Lower leg skin (tissue), 4 donors: ENCODE results near the gene JSRP1. TPM values are rescaled to one million over a fixed set of nuclear protein-coding genes. Genes with fewer than 3 reads are reported as not detected.

Experiments
- DNase-seq, 2 donors: peaks; one replicate each; pipeline ENCODE4 v3.0.0-alpha.2; 2019; ENCODE audit warnings: low spot score in 2 of 2
- H3K4me3 ChIP-seq: fragments of 200-600 bp; sonication (generic); 2 replicates; pipeline ENCODE4 v1.5.1; 2017; ENCODE audit warnings: mild to moderate bottlenecking, low read depth; ENCODE audit not compliant: poor library complexity, severe bottlenecking
- CTCF ChIP-seq, 3 donors: fragments of 450-650 bp; IDR thresholded peaks; one replicate each; pipeline ENCODE4 v1.5.1; 2016; ENCODE audit warnings: antibody characterized with exemption in 3 of 3, mild to moderate bottlenecking in 3 of 3, moderate library complexity in 2 of 3
- POLR2A ChIP-seq, 2 donors: fragments of 450-650 bp; IDR thresholded peaks; one replicate each; pipeline ENCODE4 v1.6.1; 2016 to 2017; ENCODE audit warnings: antibody characterized with exemption in 2 of 2, mild to moderate bottlenecking in 1 of 2, moderate library complexity in 1 of 2
- WGBS, 2 donors: methylation state at CpG; one replicate each; pipeline ENCODE4 v1.1.5; 2018; 5-methylcytosine and 5-hydroxymethylcytosine counted together
- intact Hi-C: fragments of 100-400 bp; cut with DNase I; formaldehyde crosslinking; loops from one replicate; pipeline ENCODE4 v1.15.0; 2023; ENCODE audit warnings: low total_unique reads
- total RNA-seq, 4 donors: library from RNA; depleted of rRNA; stranded (reverse); fragments of >200 nt; gene quantifications; one replicate each; pipeline ENCODE4 v1.1.0, GENCODE V29; 2016

JSRP1 gene
- total RNA-seq, 4 donors from 2014 or later = not detected

GRCh38 chr19:2240881-2241760, 15.1 kb downstream of the JSRP1 start:
- no peak for TF ChIP-seq POLR2A (IDR thresholded peaks at IDR 0.05)
- no peak for TF ChIP-seq CTCF (IDR thresholded peaks at IDR 0.05)
- intact Hi-C loops = no loop called here
- DNase-seq = no peak
- 52 to 57% methylated on average over 41 of the region's 41 CpGs for WGBS, 2 donors
- no peak overlapping the region for H3K4me3 ChIP-seq

- no peak for DNase-seq
- TF ChIP-seq CTCF (IDR thresholded peaks at IDR 0.05) (no peak), POLR2A (IDR thresholded peaks at IDR 0.05) (no peak)
- no peak overlapping the region for H3K4me3 ChIP-seq
- 55 to 56% methylated on average over 33 to 34 of the region's 34 CpGs for WGBS, 2 donors
- intact Hi-C loops = loop anchor here (5.0 kb wide), 1 partner anchor 32 kb away; no protein-coding TSS in a partner anchor
These were observed 16.1 kb downstream of the JSRP1 start for GRCh38 chr19:2239771-2240770.

GRCh38 chr19:2239173-2239572, 17.0 kb downstream of the JSRP1 start:
- intact Hi-C loops = loop anchor here (5.0 kb wide), 1 partner anchor 33 kb away; no protein-coding TSS in a partner anchor
- no peak for TF ChIP-seq CTCF (IDR thresholded peaks at IDR 0.05)
- DNase-seq = no peak
- 65 to 69% methylated on average over 10 of the region's 10 CpGs for WGBS, 2 donors
- no peak overlapping the region for H3K4me3 ChIP-seq

- TF ChIP-seq CTCF (IDR thresholded peaks at IDR 0.05) (no peak), POLR2A (IDR thresholded peaks at IDR 0.05) (no peak)
- DNase-seq = no peak
- H3K4me3 ChIP-seq = no peak overlapping the region
- WGBS, 2 donors = 72 to 77% methylated on average over 6 of the region's 6 CpGs
- intact Hi-C loops = loop anchor here (5.0 kb wide), 1 partner anchor 34 kb away; no protein-coding TSS in a partner anchor
These were observed 18.4 kb downstream of the JSRP1 start for GRCh38 chr19:2237869-2238153.

GRCh38 chr19:2237051-2237868, 19.0 kb downstream of the JSRP1 start:
- intact Hi-C loops = loop anchor here (5.0 kb wide), 1 partner anchor 35 kb away; no protein-coding TSS in a partner anchor
- DNase-seq = no peak
- WGBS, 2 donors = 38 to 48% methylated on average over 33 to 40 of the region's 43 CpGs
- H3K4me3 ChIP-seq = peak overlapping the region; percentile 48
- TF ChIP-seq CTCF (IDR thresholded peaks at IDR 0.05) (no peak), POLR2A (IDR thresholded peaks at IDR 0.05) (no peak)
